Right kidney (tissue), 1 donor: ENCODE data around the gene MTHFSD.

ENCODE experiments used
- DNase-seq: peaks from one replicate; pipeline ENCODE4 v3.0.0-alpha.2; 2016

MTHFSD gene

GRCh38 chr16:86530251-86531190 is 24.5 kb downstream of the MTHFSD start:
- no peak for DNase-seq

- DNase-seq: no peak
Measured at GRCh38 chr16:86529160-86529559, 25.9 kb downstream of the MTHFSD start.

DNA sequence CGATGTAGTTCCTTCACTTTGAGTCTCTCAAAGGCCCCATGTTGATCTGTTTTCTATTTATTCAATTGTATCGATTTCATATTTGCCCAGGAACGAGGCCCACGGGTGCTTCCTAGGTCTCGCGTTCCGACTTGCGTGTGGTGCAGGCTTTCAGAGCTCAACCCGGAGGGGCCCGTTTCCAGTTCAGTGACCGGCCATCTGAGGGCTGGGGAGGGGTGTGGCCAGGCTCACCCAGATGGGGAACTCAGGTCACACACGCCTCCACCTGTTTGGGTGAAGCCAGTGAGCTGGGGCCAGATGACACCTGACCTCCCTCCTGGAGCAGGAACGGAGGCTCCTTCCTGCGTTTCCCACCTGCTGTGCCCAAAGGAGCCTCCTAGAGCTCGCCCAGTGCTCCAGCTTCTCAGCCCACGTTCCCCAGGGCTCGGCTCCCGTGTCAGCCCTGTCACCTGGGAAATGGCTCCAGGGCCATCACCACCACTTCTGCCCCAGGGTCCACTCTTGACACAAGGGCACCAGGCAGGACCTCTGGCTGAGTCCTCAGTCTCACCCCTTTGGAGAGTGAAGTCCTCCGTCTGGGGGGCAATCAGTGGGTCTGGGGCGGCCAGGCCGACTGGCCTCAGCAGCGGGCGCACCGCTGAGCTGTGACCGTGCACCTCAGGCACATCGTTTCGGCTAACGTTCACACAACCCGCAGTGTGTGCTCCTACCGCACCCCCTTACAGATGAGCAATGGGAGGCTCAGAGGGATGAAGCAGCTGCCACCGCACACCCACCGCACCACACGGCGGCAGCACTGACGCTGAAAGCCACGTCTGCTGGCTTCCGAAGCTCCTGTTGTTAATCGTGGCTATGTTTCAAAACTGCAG is 26.7 kb downstream of the MTHFSD start:
- DNase-seq: no peak

GRCh38 chr16:86527366-86527765 is 27.7 kb downstream of the MTHFSD start:
- no peak for DNase-seq

DNA sequence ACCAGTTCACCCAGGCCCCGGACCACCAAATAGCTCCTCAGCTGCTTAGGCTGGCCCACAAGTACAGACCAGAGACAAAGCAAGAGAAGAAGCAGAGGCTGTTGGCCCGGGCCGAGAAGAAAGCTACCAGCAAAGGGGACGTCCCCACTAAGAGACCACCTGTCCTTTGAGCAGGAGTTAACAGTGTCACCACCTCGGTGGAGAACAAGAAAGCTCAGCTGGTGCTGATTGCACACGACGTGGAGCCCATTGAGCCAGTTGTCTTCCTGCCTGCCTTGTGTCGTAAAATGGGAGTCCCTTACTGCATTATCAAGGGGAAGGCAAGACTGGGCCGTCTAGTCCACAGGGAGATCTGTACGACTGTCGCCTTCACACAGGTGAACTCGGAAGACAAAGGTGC is 29.3 kb downstream of the MTHFSD start:
- DNase-seq: no peak

GRCh38 chr16:86524029-86524428 is 31.0 kb downstream of the MTHFSD start:
- no peak for DNase-seq

DNA sequence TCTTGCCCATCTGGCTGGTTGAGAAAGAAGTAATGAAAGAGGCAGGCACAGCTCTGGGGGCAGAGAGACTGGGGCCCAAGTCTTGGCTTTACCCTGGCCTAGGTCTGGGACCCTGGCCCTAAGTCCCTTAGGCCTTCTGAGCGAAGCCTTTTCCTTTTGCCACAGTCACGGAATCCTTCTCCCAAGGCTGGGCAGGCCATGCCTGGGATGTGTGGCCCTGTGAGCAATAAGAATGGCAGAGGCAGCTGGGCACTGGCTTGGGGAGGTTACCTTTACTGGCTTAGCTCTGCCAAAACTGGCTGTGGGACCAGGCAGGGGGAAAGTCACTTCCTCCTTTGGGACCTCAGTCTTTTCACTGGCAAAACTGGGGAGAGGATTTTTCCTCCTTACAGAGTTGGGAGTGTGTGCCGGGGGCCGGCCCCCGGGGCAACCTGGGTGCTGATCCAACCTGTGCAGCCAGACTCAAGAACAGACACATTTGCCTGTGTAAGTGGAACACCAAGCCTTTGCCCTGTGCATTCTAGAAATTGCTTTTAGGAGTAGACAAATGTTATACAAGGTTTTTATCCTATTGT is 31.8 kb downstream of the MTHFSD start:
- no peak for DNase-seq

GRCh38 chr16:86522634-86523033 is 32.4 kb downstream of the MTHFSD start:
- no peak for DNase-seq

DNA sequence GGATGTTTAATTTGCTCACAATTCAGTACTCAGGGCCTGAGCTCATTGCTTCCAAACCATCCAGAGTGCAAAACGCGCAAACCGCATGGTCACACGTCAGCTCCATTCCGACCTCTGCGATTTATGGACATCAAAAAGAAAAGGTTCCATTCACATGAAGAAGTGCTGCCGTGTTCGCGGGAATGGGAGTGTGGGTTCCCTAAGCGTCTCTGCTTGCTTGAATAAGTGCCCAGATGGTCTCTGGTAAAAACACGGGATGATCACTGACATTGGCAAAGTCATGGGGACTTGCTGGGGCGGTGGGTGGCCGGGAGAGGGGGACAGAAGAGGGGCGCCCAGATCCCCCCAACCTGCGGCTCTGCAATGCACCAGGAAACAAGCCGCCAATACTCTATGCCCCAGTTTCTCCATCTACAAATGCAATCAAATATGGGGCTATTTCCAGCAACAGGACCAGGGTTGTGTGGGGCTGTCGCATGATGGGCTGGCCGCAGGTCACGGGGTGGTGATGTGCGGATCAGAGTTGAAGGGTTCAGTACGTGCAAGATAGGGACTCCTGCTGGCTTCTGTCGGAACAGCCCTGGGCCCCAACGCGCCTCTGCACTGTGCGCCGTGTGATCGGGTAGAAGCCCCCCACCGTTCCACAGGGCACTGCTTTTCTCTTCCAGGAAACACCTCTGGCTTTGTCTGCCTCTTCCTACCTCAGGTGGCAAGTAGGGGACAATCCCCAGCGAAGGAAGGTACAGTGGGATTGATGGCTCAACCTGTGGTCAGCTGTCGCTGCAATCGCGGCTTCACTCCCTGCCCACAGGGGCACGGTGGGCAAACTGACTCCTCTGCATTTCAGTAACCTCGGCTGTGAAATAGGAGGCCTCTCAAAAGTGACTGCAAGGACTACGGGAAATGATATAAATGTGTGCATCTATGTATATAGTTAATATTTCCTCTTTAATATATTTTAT is 33.5 kb downstream of the MTHFSD start:
- DNase-seq: no peak

- DNase-seq: peak; percentile 7
Measured at GRCh38 chr16:86520317-86521210, 34.5 kb downstream of the MTHFSD start.

DNA sequence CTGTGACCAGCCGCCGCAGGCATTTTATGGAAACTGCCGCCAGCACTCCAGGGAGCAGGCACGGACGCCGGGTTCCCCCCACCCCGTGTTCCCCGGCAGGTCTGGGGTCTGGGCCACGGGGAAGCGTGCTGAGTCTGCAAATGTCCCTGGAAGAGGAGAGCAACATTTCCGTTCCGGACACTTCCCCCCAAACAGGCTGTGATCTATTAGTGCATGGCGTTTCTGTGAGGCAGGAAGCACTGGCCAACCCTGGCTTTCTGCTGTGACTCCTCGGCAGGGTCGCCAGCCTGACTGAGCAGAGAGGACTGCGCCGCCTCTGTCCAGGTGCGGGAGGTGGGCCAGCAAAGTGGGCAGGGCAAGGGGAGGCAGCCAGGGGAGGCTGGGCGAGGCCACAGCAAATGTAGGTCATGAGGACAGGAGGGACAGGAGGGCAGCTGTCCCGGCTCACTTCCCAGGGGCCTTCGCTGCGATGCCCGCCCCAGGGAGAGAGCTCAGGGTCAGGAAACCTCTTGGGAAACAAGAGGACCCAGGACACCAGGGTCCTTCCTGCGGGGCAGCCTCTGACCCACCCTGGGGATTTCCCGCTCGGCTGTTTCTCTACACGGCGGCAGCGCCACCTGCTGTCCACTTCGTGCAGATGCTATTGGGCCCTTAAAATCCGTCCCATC is 35.3 kb downstream of the MTHFSD start:
- peak; percentile 57 for DNase-seq

GRCh38 chr16:86519007-86519648 is 35.9 kb downstream of the MTHFSD start:
- DNase-seq: no peak

DNA sequence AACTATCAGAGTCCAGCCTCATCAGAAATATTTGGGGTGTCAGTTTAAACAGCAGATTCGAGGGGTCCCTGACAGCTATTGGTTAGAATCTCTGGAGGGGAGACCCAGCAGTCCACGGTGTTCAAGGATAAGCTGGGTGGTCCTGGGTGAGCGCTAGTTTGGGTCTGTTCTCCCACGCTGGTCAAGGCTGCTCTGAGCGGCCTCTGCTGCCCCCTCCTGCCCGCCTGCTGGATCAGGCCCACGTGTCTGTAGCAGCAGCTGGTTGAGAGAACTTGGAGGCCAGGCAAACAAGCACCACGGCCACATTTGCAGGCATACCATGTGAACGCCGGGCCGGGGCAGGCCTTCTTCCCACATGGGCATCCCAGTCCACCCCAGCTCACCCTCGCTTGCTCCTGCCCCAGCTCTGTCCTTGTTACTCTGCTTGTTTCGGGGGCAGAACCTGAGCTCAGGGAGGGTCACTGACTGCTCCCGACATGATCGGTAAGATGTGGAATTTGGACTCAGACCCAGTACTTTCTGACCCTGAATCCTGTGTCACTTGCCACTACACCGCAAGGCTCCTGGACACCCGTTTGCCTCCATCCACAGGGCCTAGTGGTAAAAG is 37.3 kb downstream of the MTHFSD start:
- peak; percentile 67 for DNase-seq

DNA sequence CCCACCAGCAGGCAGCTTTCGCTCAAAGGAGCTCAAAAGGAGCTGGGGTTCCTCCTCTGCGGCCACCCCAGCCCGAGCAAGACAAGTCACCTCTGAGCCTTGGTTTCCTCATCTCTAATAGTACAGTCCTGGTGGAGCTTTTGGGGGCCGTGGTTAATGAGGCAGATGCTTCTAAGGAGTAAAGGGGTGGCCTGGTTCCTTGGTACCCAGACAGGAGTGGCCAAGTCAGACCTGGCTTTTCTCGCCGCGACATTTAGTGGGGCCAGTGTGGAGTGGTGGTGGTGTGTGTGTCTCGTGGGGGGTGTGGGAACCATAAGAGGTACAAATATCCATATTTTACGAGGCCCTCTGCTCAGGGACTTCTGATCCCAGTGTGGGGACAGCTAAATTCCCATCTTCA is 38.0 kb downstream of the MTHFSD start:
- DNase-seq: peak; percentile 18

- peak; percentile 51 for DNase-seq
Measured at GRCh38 chr16:86516623-86517003, 38.4 kb downstream of the MTHFSD start.

- DNase-seq: peak; percentile 78
Measured at GRCh38 chr16:86515777-86516622, 39.0 kb downstream of the MTHFSD start.

GRCh38 chr16:86515413-86515776 is 39.6 kb downstream of the MTHFSD start:
- no peak for DNase-seq
